GM12864 (cell line): ENCODE measurements around the gene ZC3H7B.
"Not testable (repeated sequence)": the region's sequence is repeated elsewhere in the genome, so short reads cannot be mapped to it uniquely, and the experiment has no call there.

Experiments
- DNase-seq: peaks from one replicate; pipeline ENCODE4 v3.0.0-alpha.2; 2011; ENCODE audit warnings: low read depth
- H3K4me3 ChIP-seq: 2 replicates; pipeline ENCODE4 v1.5.1; 2011; ENCODE audit warnings: mild to moderate bottlenecking, low read depth, low read length, control low read depth
- TF ChIP-seq, protein P1 (sequence below): IDR thresholded peaks from 2 replicates; pipeline ENCODE4 v1.5.1; 2011; ENCODE audit warnings: low read depth, mild to moderate bottlenecking, moderate library complexity, low read length, control low read depth, inconsistent platforms; ENCODE audit errors: missing control alignments

The ZC3H7B gene

DNA sequence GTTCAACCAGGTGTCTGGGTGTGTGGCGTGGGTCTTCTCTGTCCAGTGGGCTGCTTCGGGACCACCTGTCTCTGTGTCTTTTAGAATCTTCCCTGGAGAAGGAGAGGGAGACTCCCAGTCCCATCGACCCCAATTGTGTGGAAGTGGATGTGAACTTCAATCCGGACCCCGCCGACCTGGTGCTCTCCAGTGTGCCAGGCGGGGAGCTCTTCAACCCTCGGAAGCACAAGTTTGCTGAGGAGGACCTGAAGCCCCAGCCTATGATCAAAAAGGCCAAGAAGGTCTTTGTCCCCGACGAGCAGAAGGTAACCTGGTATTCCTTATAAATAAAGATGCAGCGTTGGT is 92.7 kb downstream of the ZC3H7B start:
- DNase-seq = no peak
- TF ChIP-seq, protein P1, sequence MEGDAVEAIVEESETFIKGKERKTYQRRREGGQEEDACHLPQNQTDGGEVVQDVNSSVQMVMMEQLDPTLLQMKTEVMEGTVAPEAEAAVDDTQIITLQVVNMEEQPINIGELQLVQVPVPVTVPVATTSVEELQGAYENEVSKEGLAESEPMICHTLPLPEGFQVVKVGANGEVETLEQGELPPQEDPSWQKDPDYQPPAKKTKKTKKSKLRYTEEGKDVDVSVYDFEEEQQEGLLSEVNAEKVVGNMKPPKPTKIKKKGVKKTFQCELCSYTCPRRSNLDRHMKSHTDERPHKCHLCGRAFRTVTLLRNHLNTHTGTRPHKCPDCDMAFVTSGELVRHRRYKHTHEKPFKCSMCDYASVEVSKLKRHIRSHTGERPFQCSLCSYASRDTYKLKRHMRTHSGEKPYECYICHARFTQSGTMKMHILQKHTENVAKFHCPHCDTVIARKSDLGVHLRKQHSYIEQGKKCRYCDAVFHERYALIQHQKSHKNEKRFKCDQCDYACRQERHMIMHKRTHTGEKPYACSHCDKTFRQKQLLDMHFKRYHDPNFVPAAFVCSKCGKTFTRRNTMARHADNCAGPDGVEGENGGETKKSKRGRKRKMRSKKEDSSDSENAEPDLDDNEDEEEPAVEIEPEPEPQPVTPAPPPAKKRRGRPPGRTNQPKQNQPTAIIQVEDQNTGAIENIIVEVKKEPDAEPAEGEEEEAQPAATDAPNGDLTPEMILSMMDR = no peak

DNA sequence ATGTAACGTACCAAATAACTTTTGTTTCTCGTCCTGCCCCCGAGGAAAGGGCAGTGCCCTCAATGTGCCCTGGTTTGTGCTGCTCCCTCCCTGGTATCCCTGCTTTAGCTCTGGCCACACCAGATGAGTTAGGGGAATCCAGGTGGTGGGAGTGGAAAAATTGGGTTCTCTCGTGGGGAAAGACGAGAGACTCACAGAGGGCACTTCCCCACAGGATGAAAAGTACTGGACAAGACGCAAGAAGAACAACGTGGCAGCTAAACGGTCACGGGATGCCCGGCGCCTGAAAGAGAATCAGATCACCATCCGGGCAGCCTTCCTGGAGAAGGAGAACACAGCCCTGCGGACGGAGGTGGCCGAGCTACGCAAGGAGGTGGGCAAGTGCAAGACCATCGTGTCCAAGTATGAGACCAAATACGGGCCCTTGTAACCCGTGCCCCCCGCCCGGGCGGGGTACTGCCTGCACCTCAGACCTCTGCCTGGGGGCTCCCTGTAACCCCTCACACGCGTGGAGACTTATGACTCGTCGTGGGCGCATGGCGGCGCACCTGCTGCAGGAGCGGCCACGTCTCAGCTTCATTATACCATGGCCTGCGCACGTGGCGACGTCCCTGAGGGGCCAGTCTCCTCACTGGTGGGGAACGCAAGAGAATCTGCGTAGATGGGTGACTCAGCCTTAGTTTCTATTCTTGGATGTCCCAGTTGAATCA is 94.4 kb downstream of the ZC3H7B start:
- no peak overlapping the region for H3K4me3 ChIP-seq
- no peak for DNase-seq
- TF ChIP-seq, protein P1 = no peak

More for the DNA sequence above, 92.7 kb downstream of the ZC3H7B start:
- H3K4me3 ChIP-seq = no peak overlapping the region

DNA sequence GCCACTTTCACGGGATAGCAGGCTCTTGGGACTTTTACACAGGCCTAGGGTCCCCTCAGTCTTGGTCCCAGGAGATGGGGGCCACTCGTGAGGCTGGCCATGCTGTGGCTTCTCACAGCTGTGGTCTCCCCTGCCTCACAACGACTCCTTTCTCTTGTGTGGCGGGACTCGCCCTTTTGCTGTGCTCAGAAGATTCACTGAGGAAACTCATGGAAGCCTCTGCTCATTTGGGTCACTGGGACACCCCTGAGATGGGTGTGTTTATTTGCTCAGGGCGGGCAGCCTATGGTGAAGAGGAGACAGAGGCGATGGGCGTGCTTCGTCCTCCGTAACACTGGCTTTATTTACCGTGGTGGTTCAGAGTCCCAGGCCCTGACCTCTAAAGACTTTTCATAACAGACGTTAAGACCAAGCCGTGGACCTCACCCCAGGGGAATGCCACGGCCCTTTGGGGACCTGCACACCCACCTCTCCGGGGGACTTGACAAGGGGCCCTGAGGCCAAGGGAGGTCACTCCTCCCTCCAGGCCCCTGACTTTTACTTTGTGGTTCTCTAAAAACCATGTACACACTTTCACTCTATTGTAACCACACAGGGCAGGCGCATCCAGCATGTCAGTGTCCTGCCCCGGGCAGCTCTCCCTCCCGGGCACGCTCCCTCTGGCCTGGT is 96.0 kb downstream of the ZC3H7B start:
- no peak overlapping the region for H3K4me3 ChIP-seq
- TF ChIP-seq, protein P1 = no peak
- DNase-seq = no peak

DNA sequence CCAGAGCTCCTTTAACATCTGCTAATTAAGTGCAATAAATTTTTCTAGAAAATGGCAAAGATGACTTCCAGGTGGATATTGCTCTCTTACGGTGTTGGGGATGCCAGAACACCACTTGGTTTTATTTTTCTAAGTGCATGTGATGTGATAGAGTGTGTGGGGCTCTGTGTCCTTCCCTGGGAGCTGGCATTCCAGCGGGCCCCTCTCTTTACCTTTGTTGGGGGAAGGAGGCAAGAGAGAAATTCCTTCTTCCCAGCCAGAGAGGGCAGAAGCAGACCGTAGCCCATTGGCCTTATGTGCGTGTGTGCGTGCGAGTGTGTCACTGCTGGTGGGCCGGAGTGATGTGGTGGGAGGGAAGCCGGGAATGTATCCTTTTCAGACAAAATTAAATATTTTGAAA is 97.6 kb downstream of the ZC3H7B start:
- DNase-seq = no peak
- TF ChIP-seq, protein P1 = no peak
- no peak overlapping the region for H3K4me3 ChIP-seq

DNA sequence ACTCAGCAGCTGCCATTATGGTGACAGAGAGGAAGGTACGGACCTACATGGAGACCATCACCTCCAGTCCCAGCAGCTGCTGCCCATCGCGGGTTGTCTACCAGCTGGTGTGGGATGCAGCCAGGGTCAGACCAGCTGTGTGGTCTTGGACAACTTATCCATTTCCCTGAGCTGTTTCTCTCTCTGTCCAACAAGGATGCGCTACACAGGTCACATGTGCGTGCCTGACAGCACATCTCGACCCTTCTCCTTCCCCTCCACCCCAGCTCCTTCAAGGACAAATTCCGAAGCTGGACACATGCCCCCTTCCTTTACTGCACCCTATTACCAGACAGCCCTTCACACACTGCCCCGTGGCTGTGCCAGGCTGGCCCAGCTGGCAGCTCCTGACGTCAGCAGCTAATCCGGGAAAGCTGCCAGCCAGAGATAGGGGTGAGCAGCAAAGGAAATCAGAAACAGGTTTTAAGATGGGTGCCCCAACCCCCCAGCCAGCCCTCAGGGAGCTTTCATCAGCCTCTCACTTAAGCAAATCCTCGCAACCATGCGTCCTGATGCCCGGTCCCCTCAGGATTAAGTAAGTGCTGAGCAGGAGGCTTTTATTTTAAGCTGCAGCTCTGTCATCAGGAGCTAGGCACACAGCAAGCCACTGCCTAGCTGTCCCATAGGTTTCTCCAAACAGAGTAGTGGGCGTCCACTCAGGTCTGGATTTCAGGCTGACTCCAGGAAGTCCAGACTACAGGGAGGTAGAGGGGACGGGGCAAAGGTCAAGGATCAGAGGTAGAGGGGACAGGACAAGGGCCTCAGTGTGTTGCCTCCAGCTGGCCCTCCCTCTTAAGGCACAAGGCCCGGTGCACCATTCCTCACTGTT is 100.7 kb downstream of the ZC3H7B start:
- DNase-seq = no peak
- TF ChIP-seq, protein P1 = no peak
- H3K4me3 ChIP-seq = no peak overlapping the region

DNA sequence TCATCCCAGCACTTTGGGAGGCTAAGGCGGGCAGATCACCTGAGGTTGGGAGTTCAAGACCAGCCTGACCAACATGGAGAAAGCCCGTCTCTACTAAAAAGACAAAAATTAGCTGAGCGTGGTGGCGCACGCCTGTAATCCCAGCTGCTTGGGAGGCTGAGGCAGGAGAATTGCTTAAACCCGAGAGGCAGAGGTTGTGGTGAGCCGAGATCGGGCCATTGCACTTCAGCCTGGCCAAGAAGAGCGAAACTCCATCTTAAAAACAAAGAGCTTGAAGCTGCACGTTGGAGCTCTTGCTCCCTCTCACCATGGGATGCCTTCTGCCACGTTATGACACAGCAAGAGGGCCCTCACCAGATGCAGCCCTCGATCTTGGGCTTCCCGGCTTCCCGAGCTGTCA is 101.5 kb downstream of the ZC3H7B start:
- not testable (repeated sequence) for DNase-seq, H3K4me3 ChIP-seq
